ENCODE measurements around the gene HNF4A. TPM values are rescaled to one million over a fixed set of nuclear protein-coding genes. Genes with fewer than 3 reads are reported as not detected.

Gene HNF4A
- total RNA-seq, 2 experiments from 2014 or later = not detected

DNA sequence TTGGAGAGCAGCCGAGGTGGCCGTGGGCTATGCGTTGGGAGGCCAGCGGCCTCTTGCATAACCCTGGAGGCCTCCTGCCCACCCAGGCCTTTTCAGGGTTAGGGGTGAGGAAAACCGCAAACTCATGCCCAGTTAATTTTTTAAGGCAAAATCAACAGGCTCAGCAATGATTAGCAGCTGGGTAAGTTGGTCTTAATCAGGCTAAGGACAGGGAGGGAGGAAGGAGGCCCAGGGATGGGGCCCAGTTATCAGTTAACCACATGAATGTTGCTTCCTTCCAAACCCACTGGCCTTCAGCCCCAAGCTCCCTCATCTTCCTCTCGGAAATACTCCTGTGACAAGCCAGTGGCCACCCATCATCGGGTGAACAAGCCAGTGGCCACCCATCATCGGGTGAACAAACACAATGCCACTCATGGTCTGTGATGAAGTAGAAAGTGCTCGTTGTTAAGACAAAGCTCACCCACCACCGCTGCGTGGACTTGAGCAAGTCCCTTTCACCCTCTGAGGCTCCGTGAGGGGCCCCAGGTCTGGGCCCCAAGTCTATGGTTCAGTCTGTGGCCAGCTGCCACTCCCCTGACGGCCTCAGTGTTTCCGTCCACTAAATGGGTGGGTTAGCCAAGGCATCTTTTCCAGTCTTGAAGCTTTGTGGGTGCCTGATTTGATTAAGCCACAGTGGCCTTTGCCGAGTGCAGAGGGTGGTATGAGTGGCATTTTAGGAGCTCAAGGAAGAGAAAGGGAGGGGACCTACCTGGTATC is 39.4 kb downstream of the HNF4A start:
- CTCF ChIA-PET = interaction anchor here (0.7 to 1.2 kb wide), 3 partner anchors 11 to 208 kb away, joined by 3 read pairs; no protein-coding TSS in a partner anchor
- intact Hi-C loops (cut with micrococcal nuclease) = no loop called here
- Mint-ChIP-seq H3K27me3 (no peaks in the 10 kb centered on the region), H3K27ac (no peak overlapping the region), H3K4me3 (no peak overlapping the region), H3K4me1 (ENCODE audit: low read depth) (no peaks in the 10 kb centered on the region), H3K9me3 (no peaks in the 10 kb centered on the region), H3K36me3 (no peaks in the 10 kb centered on the region)
- no peak for DNase-seq
- POLR2A ChIA-PET = no interaction called here

DNA sequence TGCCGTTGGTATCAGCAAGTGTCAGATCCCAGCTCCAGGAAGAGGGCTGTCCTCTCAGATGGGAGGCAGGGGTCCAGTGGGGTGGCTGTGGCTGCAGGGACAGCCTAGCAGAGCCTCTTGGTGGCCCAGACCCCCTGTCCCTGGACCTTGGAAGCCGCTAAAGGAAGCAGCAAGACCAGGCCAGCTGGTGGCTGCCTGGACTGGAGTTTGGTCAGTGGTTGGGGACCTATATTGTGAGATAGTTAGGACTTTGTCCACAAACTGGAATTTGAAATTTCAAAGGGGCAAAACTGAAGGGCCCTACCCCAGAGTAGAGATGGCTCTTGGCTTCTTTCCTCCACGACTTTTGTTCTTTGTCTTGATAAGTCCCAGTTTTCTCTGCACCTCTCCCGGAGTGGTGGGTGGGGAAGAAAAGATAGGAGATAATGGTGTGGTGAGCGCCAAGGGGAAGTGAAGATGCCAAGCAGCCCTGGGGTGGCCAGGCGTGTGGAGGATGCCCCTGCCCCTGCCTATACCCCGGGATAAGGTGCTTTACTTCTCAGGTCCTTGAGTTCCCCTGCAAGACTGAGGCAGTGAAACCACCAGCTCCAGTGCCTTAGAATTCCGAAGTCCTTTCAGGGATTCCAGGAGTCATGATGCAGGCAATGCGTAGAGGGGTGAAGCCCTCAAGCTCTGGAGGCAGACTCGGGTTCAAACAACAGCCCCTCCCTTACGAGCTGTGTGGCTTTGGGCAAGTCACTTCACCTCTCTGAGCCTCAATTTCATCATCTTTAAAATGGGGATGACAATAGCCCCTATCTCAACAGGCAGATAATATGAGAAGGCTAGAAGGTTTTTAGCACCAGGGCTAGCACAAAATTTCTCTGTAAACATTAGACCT is 40.2 kb downstream of the HNF4A start:
- Mint-ChIP-seq H3K27me3 (no peaks in the 10 kb centered on the region), H3K4me1 (ENCODE audit: low read depth) (no peaks in the 10 kb centered on the region), H3K9me3 (no peaks in the 10 kb centered on the region), H3K36me3 (no peaks in the 10 kb centered on the region), H3K4me3 (no peak overlapping the region), H3K27ac (no peak overlapping the region)
- intact Hi-C loops (cut with micrococcal nuclease) = no loop called here
- DNase-seq = no peak
- ChIA-PET CTCF (interaction anchor here (0.7 to 1.6 kb wide), 3 partner anchors 12 to 215 kb away, joined by 3 to 5 read pairs (median 3); no protein-coding TSS in a partner anchor), POLR2A (no interaction called here)

DNA sequence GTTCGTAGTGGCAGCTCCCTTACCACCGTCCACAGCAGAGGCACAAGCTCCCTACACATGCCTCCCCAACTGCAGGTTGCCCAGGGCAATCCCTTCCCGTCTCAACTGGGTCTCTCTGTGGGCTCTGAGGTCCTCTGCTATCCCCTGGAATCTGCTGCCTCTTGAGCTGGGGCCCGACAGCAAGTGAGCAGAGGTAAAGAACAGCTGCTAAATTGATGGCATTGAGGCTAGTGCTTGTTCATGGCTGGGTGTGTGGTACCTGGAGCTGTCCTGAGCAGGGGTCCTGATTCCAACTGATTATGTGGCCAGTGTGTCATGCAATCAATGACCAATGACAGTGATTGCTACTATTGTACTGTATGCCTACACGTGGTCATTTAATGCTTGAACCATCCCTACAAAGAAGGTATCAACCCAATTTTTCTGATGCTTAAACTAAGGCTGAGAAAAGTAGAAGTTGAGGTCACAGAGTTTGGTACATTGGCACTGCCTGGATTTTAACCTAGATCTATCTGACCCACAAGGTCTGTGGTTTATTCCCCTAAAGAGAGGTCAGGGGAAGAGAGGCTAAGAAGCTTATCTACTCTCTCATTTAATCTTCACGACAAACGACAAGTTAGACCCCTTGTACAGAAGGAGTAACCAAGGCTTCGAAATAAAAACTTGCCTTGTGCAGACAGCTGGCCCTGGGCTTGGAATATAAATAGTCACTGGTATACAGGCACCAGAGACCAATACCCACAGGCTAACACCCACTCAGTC is 41.1 kb downstream of the HNF4A start:
- no peak overlapping the region for H3K27ac Mint-ChIP-seq
- H3K4me1 Mint-ChIP-seq (ENCODE audit: low read depth) = no peaks in the 10 kb centered on the region
- H3K9me3 Mint-ChIP-seq = no peaks in the 10 kb centered on the region
- no peaks in the 10 kb centered on the region for H3K27me3 Mint-ChIP-seq
- CTCF ChIA-PET = interaction anchor here (1.6 kb wide), 1 partner anchor 214 kb away, joined by 5 read pairs; no protein-coding TSS in a partner anchor
- no peak overlapping the region for H3K4me3 Mint-ChIP-seq
- DNase-seq = no peak
- intact Hi-C loops (cut with micrococcal nuclease) = no loop called here
- no peaks in the 10 kb centered on the region for H3K36me3 Mint-ChIP-seq
- POLR2A ChIA-PET = no interaction called here

DNA sequence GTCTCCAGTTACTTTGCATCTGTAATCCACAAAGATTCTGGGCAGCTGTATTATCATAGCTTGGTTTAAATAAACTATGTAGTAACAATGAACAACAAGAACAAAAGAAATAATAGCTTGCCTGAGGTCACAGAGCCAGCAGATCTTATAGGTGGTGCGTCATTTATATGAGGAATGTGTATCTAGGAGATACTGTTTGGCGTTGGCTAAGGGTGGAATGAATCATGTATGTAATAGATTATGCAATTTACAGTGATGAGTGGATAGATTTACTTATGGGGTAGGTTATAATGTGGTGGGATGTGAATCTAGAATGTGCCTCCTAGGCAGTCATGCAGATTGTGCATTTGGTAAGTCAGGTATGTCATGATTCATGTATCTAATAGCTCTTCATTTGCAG is 42.8 kb downstream of the HNF4A start:
- Mint-ChIP-seq H3K36me3 (no peaks in the 10 kb centered on the region), H3K4me3 (no peak overlapping the region), H3K27ac (no peak overlapping the region), H3K27me3 (peaks cover 3% of the 10 kb centered on the region), H3K4me1 (ENCODE audit: low read depth) (no peaks in the 10 kb centered on the region), H3K9me3 (no peaks in the 10 kb centered on the region)
- ChIA-PET CTCF (interaction anchor here (1.0 to 1.3 kb wide), 2 partner anchors 14 to 212 kb away, joined by 4 to 5 read pairs; no protein-coding TSS in a partner anchor), POLR2A (no interaction called here)
- DNase-seq = no peak
- intact Hi-C loops (cut with micrococcal nuclease) = no loop called here

DNA sequence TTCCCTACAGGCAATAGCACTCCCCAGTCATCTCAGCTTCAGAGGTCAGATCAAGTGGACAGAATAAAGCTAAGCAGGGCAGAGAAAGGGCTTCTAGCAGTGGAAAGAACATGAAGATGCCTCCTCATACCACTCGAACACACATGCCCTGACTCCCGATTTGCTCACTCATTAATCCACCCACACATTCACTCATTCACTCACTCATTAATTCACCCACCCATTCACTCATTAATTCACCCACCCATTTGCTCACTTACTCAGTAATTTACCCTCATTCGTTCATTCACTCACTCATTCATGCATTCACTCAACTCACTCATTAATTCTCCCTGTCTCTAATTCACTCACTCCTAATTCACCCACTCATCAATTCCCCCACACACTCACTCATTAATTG is 43.9 kb downstream of the HNF4A start:
- intact Hi-C loops (cut with micrococcal nuclease) = no loop called here
- H3K4me1 Mint-ChIP-seq (ENCODE audit: low read depth) = no peaks in the 10 kb centered on the region
- H3K9me3 Mint-ChIP-seq = peaks cover under 1% of the 10 kb centered on the region
- no peaks in the 10 kb centered on the region for H3K36me3 Mint-ChIP-seq
- no peak overlapping the region for H3K4me3 Mint-ChIP-seq
- ChIA-PET POLR2A (no interaction called here), CTCF (no interaction called here)
- H3K27me3 Mint-ChIP-seq = peaks cover 3% of the 10 kb centered on the region
- H3K27ac Mint-ChIP-seq = no peak overlapping the region
- no peak for DNase-seq

DNA sequence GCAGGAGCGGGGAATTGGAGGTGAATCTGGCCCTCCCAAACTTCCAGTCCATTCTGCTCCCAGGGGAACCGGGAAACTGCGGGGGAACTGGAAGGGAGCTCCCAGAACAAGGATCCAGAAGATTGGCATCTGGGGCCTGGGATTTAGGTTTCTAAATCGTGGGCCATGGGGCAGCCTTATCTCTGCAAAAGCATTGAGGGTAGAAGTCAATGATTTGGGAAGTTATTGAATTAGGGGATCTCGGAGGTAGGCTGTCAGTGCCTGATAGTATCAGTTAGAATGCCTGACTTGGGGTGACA is 45.1 kb downstream of the HNF4A start:
- Mint-ChIP-seq H3K4me1 (ENCODE audit: low read depth) (no peaks in the 10 kb centered on the region), H3K9me3 (peaks cover 2% of the 10 kb centered on the region), H3K36me3 (no peaks in the 10 kb centered on the region), H3K27me3 (peaks cover 3% of the 10 kb centered on the region), H3K27ac (no peak overlapping the region), H3K4me3 (no peak overlapping the region)
- POLR2A ChIA-PET = no interaction called here
- CTCF ChIA-PET = no interaction called here
- intact Hi-C loops (cut with micrococcal nuclease) = no loop called here
- no peak for DNase-seq

DNA sequence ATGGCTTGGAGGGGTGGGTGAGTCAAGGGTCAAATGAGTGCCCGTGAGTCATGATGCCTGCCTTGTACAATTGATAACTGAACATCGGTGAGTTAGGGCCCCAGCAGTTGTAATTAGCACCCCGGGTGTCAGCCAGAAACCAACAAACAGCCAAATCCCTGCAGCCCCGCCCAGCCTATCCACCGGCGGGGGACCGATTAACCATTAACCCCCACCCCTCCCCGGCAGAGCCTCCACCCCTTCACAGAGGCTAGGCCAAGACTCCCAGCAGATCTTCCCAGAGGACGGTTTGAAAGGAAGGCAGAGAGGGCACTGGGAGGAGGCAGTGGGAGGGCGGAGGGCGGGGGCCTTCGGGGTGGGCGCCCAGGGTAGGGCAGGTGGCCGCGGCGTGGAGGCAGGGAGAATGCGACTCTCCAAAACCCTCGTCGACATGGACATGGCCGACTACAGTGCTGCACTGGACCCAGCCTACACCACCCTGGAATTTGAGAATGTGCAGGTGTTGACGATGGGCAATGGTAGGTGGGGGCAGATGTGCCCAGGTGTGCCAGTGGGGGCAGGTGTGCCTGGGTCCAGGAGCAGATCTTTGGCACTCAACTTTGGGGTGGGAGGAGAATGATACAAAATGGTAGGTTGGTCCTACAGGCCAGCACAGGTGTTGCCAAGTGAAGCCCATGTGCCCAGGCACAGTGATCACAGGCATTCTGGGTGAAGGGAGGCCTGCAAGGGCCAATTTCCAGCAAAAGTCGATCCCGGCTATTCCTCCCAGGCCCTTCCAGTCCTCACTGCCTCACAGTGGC is 45.7 kb downstream of the HNF4A start:
- Mint-ChIP-seq H3K9me3 (peaks cover 2% of the 10 kb centered on the region), H3K27me3 (peaks cover 3% of the 10 kb centered on the region), H3K36me3 (no peaks in the 10 kb centered on the region), H3K4me3 (no peak overlapping the region), H3K4me1 (ENCODE audit: low read depth) (no peaks in the 10 kb centered on the region), H3K27ac (no peak overlapping the region)
- intact Hi-C loops (cut with micrococcal nuclease) = no loop called here
- ChIA-PET CTCF (no interaction called here), POLR2A (no interaction called here)
- DNase-seq = no peak

DNA sequence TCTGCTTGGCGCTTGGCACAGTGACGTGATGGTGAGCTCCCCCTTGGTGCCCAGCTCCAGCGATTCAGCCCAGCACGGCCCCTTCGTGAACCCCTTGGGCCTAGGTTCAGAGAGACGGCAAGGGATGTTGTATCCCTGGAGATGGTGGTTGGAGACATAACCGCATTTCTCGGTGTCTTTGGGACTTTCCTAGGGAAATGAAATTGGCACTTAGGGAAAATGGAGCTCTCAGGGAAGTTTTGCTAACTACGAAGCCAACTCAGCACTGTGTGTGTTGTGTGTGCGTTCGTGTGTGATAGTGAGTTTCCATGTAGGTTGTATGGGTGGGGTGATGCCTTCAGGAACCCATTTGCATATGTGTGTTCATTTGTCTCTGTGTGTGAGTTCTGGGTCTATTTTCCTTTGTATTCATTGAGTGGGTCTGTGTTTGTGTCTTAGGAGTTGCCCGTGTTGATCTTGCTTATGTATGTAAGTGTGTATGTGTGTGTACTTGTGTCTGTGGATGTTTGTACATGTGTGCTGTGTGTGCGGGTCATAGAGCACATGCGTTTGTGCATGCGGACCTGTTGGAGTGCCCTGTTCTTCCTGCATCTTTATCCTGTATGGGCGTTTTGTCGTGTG is 46.4 kb downstream of the HNF4A start:
- Mint-ChIP-seq H3K36me3 (no peaks in the 10 kb centered on the region), H3K27ac (no peak overlapping the region), H3K4me3 (no peak overlapping the region), H3K4me1 (ENCODE audit: low read depth) (no peaks in the 10 kb centered on the region), H3K9me3 (peaks cover 2% of the 10 kb centered on the region), H3K27me3 (peaks cover 3% of the 10 kb centered on the region)
- ChIA-PET POLR2A (no interaction called here), CTCF (no interaction called here)
- no peak for DNase-seq
- intact Hi-C loops (cut with micrococcal nuclease) = no loop called here

DNA sequence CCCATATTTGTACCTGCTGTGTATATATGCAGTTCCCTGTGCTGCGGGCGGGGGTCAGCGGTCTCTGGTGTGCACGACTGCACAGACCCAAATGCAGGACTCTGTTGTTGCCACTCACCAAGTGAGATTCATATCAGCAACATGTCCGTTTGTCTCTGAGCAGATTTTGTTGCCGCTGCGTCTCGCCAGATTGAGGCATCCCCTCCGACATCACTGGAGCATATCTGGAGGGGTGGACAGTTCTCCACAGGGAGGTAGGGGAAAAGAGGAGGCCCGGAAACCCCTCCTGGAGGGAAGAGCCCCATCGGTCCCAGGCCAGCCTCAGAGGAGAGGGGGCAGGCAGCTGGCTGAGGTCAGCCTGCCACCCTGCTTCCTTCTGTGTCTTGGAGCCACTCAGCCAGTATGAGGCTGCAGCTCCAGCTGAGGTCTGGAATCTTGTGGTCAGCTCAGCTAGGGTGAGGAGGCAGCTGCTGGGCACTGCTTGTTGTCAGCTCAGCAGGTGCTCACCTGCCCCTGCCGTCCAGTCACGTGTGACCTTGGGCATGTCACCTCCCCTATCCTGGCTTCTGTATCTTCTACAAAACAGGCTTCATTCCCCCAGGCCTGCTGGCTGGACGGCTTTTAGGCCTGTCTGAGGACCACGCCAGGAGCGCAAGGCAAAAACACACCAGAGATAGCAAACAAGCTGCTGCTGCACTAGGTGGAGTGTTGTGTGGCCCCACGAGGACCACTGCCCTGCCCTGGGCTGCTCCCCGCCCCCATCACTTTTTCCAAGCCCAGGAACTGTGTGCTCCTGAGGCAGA is 47.1 kb downstream of the HNF4A start:
- CTCF ChIA-PET = no interaction called here
- Mint-ChIP-seq H3K4me3 (no peak overlapping the region), H3K27ac (no peak overlapping the region), H3K27me3 (peaks cover 3% of the 10 kb centered on the region), H3K36me3 (no peaks in the 10 kb centered on the region), H3K9me3 (peaks cover 2% of the 10 kb centered on the region), H3K4me1 (ENCODE audit: low read depth) (no peaks in the 10 kb centered on the region)
- DNase-seq = no peak
- intact Hi-C loops (cut with micrococcal nuclease) = no loop called here
- POLR2A ChIA-PET = no interaction called here

DNA sequence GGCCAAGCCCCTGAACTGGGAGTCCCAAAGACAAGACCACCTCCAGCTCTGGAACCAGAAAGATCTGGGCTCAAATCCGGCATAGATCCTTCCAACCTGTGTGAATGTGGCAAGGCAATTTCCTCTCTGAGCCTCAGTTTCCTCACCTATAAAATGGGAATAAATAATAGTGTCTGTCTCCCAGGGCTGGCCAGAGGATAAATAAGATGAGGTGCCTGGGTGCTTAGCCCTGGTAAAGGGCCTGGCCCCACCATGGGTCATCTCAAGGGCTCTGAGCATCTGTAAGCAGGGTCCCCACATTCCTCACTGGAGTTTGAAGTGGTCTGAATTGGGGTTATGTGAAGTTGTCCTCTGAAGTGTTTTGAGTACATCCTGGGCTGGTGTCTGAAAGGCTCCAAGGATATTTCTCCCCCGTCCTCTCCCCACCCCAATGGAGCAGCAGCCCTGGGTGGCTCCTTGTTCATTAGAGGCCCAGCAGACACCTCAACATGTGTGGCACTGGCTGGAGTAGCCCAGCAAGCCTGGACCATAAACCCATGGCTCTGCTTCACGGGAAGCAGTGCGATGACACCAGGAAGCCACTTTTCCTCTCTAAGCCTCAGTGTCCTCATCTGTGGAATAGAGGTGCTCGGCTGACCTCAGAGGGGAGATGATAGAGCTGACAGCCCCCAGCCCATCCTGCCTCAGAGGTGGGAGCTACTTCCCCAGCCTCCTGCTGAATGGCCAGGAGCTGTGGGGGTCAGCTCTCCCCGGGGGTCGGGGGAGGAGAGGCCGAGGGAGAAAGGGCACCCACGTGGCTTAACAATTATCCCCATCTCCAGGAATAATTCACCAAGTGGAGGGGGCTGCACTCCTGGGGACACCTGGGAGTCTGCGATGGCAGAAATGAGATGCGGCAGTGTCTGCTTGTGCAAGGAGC is 48.0 kb downstream of the HNF4A start:
- POLR2A ChIA-PET = no interaction called here

More for the DNA sequence above, 48.0 kb downstream of the HNF4A start:
- H3K27me3 Mint-ChIP-seq = peaks cover 3% of the 10 kb centered on the region
- H3K36me3 Mint-ChIP-seq = no peaks in the 10 kb centered on the region
- CTCF ChIA-PET = no interaction called here
- intact Hi-C loops (cut with micrococcal nuclease) = no loop called here
- peaks cover 2% of the 10 kb centered on the region for H3K9me3 Mint-ChIP-seq
- no peak overlapping the region for H3K27ac Mint-ChIP-seq
- no peak overlapping the region for H3K4me3 Mint-ChIP-seq
- no peaks in the 10 kb centered on the region for H3K4me1 Mint-ChIP-seq (ENCODE audit: low read depth)
- no peak for DNase-seq

Measured in activated CD4-positive, alpha-beta memory T cell treated with anti-CD3 and anti-CD28 coated beads for 36 hours (primary cell).